OCI-LY3 (cell line): ENCODE data around the gene RNF157.

Experiments used
- H2AFZ ChIP-seq: fragments of 200-600, 300-600 bp; shearing (Covaris generic); 2 replicates; pipeline ENCODE4 v1.6.0; 2014; ENCODE audit warnings: antibody characterized with exemption, low read depth, low read length
- H3K27ac ChIP-seq: fragments of 200-600, 300-600 bp; sonication (generic); 2 replicates; pipeline ENCODE4 v1.5.1; 2014; ENCODE audit warnings: mild to moderate bottlenecking, low read length, moderate library complexity, mixed read lengths
- H3K27me3 ChIP-seq: fragments of 200-600, 300-600 bp; sonication (generic); 2 replicates; pipeline ENCODE4 v1.6.1; 2014; ENCODE audit warnings: low read depth, low read length, mixed read lengths
- H3K36me3 ChIP-seq: fragments of 200-600, 300-600 bp; sonication (generic); replicated peaks from 2 replicates; pipeline ENCODE3; 2014; ENCODE audit warnings: low read depth, low read length, mixed read lengths
- H3K4me1 ChIP-seq: fragments of 300-600, 200-600 bp; sonication (generic); 2 replicates; pipeline ENCODE4 v1.6.1; 2014; ENCODE audit warnings: low read length, mixed read lengths
- H3K4me2 ChIP-seq: fragments of 200-600, 300-600 bp; sonication (generic); 2 replicates; pipeline ENCODE4 v1.6.1; 2014; ENCODE audit warnings: low read length, mixed read lengths
- H3K4me3 ChIP-seq: fragments of 300-600, 200-600 bp; sonication (generic); 2 replicates; pipeline ENCODE4 v1.5.1; 2014; ENCODE audit warnings: antibody characterized with exemption, mild to moderate bottlenecking, low read length, moderate library complexity
- H3K79me2 ChIP-seq: fragments of 300-600, 200-600 bp; shearing (Covaris generic); 2 replicates; pipeline ENCODE4 v1.6.1; 2014; ENCODE audit warnings: mild to moderate bottlenecking, low read length, mixed read lengths
- H3K9ac ChIP-seq: fragments of 300-600, 200-600 bp; shearing (Covaris generic); 2 replicates; pipeline ENCODE4 v1.6.0; 2014; ENCODE audit warnings: mild to moderate bottlenecking, low read length, moderate library complexity
- H3K9me3 ChIP-seq: fragments of 200-600, 300-600 bp; shearing (Covaris generic); 2 replicates; pipeline ENCODE4 v1.6.1; 2014; ENCODE audit warnings: low read length, mixed read lengths; ENCODE audit not compliant: insufficient read depth
- H4K20me1 ChIP-seq: fragments of 200-600, 300-600 bp; sonication (generic); 2 replicates; pipeline ENCODE4 v1.6.1; 2016; ENCODE audit warnings: low read length, mixed read lengths; ENCODE audit not compliant: insufficient read depth
- CTCF ChIP-seq: fragments of 200-600, 300-600 bp; sonication (generic); IDR thresholded peaks from 2 replicates; pipeline ENCODE4 v1.5.1; 2014; ENCODE audit warnings: antibody characterized with exemption, low read length, low read depth
- EZH2phosphoT487 ChIP-seq: fragments of 200-600 bp; shearing (Covaris generic); IDR thresholded peaks from 2 replicates; pipeline ENCODE4 v1.6.1; 2018; ENCODE audit warnings: antibody characterized with exemption, mixed run types, low read depth

RNF157 gene

GRCh38 chr17:76157759-76158158 is 82.5 kb downstream of the RNF157 start:
- H3K27ac ChIP-seq = no peak overlapping the region
- no peaks in the 10 kb centered on the region for H4K20me1 ChIP-seq
- no peaks in the 10 kb centered on the region for H3K36me3 ChIP-seq
- H3K4me3 ChIP-seq = no peak overlapping the region
- no peaks in the 10 kb centered on the region for H3K79me2 ChIP-seq
- H3K27me3 ChIP-seq = peaks cover 7% of the 10 kb centered on the region; the same call in 1 of the 2 replicates
- H3K4me1 ChIP-seq = peaks cover 7% of the 10 kb centered on the region
- H3K4me2 ChIP-seq = no peak overlapping the region
- no peak for TF ChIP-seq EZH2phosphoT487
- no peak for TF ChIP-seq CTCF
- H2AFZ ChIP-seq = no peak overlapping the region
- H3K9me3 ChIP-seq = no peaks in the 10 kb centered on the region
- H3K9ac ChIP-seq = no peak overlapping the region

GRCh38 chr17:76156662-76156991 is 83.7 kb downstream of the RNF157 start:
- Histone ChIP-seq H3K4me1 (no peaks in the 10 kb centered on the region), H3K9ac (no peak overlapping the region), H3K79me2 (no peaks in the 10 kb centered on the region), H3K27me3 (peaks cover 7% of the 10 kb centered on the region; the same call in 1 of the 2 replicates), H3K27ac (no peak overlapping the region), H3K36me3 (no peaks in the 10 kb centered on the region), H4K20me1 (no peaks in the 10 kb centered on the region), H3K4me2 (no peak overlapping the region), H3K9me3 (no peaks in the 10 kb centered on the region), H2AFZ (no peak overlapping the region), H3K4me3 (no peak overlapping the region)
- no peak for TF ChIP-seq EZH2phosphoT487
- no peak for TF ChIP-seq CTCF

GRCh38 chr17:76155988-76156661 is 84.2 kb downstream of the RNF157 start:
- no peak overlapping the region for H3K4me2 ChIP-seq
- peaks cover 7% of the 10 kb centered on the region; the same call in 1 of the 2 replicates for H3K27me3 ChIP-seq
- H4K20me1 ChIP-seq = no peaks in the 10 kb centered on the region
- H3K9me3 ChIP-seq = no peaks in the 10 kb centered on the region
- H3K79me2 ChIP-seq = no peaks in the 10 kb centered on the region
- H3K36me3 ChIP-seq = no peaks in the 10 kb centered on the region
- no peak overlapping the region for H2AFZ ChIP-seq
- no peak for TF ChIP-seq EZH2phosphoT487
- TF ChIP-seq CTCF = no peak
- H3K4me1 ChIP-seq = peaks cover 4% of the 10 kb centered on the region
- H3K27ac ChIP-seq = no peak overlapping the region
- H3K9ac ChIP-seq = no peak overlapping the region
- H3K4me3 ChIP-seq = no peak overlapping the region

- Histone ChIP-seq H3K9me3 (no peaks in the 10 kb centered on the region), H4K20me1 (no peaks in the 10 kb centered on the region), H3K4me1 (peaks cover 11% of the 10 kb centered on the region), H3K27ac (no peak overlapping the region), H2AFZ (no peak overlapping the region), H3K4me2 (no peak overlapping the region), H3K27me3 (peaks cover 7% of the 10 kb centered on the region; the same call in 1 of the 2 replicates), H3K9ac (no peak overlapping the region), H3K36me3 (no peaks in the 10 kb centered on the region), H3K79me2 (no peaks in the 10 kb centered on the region), H3K4me3 (no peak overlapping the region)
- TF ChIP-seq CTCF = no peak
- no peak for TF ChIP-seq EZH2phosphoT487
Observed at GRCh38 chr17:76154936-76155845, 85.1 kb downstream of the RNF157 start.
